ENCODE results near the gene CCL1.

The CCL1 gene

GRCh38 chr17:34382621-34383124, 19.6 kb upstream of the CCL1 start:
- no peak for DNase-seq

GRCh38 chr17:34379868-34380267, 16.8 kb upstream of the CCL1 start:
- DNase-seq: no peak

GRCh38 chr17:34378664-34379101, 15.7 kb upstream of the CCL1 start:
- DNase-seq: no peak

DNA sequence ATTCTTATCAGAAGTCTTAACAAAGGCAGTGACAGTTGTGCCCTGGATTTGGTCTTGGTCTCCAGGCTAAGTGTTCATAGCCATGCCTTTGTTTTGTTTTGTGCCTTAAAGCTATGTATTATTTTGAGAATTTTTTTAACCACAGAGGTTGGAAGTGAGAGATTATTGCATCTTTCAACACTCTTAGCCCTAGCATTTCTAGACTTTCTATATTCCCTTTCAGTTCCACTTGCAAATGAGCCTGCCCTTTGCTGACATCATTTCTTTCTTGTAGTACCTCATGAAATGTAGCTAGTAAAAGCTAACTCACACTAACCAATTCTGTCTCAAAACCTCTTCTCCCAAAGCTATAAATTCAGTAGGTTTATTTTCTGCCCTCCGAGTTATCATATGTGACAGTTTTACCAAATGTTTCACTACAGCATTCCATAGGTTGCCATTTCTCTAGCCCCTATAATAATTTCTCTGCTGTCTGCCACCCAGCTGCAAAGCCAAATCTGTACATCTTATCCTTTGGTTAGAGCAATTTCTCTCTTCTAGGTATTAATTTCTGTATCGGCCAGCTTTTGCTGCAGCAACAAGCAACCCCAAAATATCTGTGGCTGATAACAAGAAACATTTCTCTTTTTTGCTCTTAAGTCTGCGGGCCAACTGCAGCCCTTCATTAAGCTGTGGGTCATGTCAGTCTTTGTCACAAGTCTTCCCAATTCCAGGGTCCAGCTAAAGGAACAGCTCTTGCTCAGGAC, 14.2 kb upstream of the CCL1 start:
- DNase-seq: no peak

GRCh38 chr17:34375426-34375997, 12.5 kb upstream of the CCL1 start:
- DNase-seq: no peak

DNA sequence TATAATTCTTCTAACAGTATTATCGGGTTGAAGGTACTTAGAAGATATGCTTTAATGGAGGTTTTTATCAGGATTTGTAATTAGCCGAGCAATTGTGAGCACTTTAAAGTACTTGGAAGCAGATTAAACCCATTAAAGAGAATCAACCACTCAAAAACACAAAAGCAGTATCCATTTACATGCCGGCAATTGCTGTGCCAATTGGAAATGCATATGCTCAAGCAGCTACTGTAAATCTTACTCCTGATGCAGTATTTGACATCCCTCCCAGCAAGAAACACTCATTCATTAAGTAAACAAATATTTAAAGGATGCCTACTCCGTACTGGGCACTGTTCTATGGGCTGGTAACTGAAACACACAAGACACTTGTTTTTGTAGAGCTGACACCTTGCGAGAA, 11.4 kb upstream of the CCL1 start:
- no peak for DNase-seq

GRCh38 chr17:34371405-34372100, 8.5 kb upstream of the CCL1 start:
- no peak for DNase-seq

DNA sequence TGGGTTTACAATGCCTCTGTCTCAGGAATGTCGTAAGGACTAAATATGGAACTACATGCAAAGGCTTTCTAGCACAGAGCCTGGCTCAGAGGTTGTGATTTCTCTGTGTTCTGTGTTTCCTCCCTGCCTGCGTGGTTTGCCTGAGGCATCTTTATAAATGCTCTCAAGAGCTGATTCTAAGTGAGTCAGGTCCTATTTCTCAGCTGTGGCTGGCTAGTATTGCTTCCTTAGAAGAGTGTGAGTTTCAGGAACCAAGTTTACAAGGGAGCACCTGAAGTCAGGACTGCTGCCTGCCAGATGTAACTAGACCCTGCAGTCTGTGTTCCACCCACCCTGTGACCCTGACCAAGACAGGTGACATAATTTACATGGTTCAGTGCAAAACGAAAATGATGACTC, 8.0 kb upstream of the CCL1 start:
- DNase-seq: no peak

DNA sequence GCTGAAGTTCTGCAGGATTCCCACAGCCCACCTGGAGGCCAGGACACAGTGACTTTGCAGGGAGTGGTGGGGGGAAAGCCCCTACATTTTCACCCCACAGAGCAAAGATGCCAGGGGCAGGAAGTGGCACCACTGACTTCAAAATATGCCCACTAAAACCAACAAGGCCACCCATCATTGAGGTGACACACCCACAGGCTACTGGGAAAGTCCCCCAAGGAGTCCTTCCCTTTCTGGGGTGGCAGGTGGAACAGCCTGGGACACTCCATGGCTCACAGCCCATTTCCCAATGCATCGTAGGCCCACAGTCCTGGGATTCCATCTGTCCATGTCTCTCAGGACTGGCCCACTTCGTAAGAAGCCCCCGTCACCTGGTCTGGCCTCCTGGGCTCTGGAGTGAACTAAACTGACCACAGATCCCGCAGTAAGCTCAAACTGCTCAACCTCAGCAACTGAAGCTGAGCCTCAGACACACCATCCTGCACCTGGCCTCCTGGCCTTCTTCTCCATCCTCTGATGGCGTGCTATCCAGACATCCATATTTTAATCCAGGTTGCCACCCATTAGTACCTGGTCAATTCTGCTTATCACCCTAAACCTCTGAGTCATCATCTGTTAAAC, 7.5 kb upstream of the CCL1 start:
- no peak for DNase-seq

- DNase-seq: no peak
Measured at GRCh38 chr17:34369571-34369970, 6.5 kb upstream of the CCL1 start.

DNA sequence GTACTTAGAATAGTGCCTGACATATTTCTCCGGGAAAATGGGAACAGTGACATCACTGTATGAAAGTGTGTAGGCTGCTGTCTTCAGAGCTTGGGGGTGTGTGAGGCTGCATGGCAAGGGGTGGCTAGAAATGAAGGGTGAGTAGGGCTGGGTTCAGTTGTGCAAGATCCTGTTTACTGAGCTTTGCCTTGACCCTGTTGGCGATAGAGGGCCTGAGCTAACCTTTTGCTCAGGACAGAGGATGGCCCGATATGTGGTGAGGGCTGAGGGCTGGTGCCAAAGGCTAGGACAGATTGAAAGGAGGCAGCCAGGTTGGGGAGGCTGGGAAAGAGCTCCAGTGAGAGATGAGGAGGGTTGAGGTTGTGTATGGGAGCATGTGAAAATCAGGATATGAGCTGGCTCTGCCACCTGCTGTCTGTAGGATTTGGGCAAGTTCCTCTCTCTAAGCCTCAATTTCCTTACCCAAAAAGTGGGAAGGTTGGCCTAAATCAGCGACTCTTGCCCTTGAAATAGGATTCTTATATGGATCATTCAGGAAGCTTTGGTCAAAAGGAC, 6.0 kb upstream of the CCL1 start:
- no peak for DNase-seq

DNA sequence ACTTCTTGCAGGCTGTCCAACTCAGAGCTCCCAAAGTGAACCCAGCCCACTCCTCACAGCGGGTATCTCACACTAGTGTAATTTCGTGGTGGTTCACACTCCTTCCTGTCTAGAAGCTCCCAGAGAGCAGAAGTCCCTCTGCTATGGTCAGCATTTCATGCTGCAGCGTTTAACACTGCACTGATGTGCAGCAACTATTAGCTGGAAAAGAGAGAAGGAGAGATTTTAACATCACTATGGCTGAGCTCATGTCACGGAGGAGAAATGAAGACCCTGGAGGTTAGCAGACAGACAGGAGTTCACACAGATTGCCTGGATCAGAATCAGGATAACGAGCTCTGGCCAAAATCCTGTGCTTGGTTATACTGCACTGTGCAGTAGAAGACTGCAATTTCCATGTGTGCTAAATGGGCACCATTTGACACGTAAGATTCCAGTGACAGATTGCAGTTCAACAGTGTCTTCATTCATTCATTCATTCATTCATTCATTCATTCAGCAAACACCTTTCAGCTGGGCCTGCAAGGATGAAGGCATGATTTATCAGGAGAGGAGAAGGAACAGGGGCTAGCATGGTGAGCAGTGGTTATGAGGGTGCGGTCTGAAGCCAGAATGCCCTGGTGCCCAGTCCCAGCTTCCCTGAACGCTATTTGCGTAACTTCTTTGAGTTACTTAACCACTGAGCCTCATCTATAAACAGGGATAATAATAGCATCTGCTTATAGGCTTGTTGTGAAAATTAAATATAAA, 5.3 kb upstream of the CCL1 start:
- DNase-seq: no peak

GRCh38 chr17:34367486-34368195, 4.6 kb upstream of the CCL1 start:
- no peak for DNase-seq

DNA sequence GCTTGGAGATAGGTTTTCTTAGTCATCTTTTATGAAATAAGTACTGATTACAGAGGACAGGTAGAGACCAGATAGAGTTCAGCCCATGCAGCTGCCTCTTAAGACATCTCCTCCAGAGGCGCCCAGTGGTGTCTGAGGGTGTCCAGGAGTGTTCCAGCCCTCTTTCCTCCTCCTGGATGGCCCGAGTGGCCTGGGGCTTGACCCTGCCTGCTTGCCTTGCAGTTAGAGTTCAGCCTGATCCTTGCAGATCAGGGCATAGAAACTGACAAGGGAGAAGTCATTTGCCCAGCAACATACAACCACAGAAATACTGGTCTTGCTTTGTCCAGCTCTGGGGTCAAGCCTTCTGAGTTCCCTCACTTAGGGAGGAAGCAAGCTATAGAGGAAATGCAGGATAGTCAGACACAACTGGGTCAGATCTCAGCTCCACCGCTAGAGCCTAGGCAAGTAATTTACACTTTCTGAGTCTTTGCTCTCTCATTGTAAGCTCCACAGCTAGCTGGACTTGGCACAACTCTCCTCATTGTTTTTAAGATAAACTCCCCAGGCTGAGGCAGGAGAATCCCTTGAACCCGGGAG, 3.6 kb upstream of the CCL1 start:
- DNase-seq: no peak

DNA sequence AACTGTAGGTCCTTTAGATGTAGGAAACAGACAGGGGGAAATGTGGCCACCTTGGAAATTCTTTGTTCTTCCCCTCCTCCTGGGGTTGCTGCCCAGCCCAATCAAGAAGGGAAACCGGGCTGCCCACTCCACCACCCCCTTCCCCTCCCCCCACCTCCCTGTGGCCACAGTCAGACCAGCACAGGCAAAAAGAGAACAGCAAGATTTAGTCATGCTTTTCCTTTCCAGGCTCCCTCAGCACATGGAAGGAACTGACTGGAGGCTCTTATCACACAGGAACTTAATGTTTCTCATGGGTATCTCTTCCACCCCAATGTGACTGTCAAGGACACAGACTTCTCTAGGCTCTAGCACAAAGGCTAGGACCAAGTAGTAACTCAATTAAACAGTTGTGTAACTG, 3.0 kb upstream of the CCL1 start:
- no peak for DNase-seq

DNA sequence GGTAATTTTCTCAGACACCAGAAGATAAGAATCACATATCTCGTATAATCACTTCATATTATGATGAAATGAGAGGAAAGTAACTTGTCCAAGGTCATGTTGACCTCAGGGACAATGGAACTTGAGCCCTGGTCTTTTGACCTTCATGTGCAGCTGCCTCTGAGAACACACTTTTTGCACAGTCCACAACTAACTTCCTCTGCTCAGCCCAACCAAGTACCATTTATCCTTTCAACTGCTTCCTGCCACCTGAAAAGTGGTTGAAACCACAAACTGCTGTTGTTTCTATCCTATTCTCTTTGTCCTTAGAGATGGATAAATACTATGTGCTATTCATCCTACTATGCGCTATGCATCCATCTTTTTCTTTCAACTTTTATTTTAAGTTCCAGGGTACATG, 2.3 kb upstream of the CCL1 start:
- DNase-seq: no peak

DNA sequence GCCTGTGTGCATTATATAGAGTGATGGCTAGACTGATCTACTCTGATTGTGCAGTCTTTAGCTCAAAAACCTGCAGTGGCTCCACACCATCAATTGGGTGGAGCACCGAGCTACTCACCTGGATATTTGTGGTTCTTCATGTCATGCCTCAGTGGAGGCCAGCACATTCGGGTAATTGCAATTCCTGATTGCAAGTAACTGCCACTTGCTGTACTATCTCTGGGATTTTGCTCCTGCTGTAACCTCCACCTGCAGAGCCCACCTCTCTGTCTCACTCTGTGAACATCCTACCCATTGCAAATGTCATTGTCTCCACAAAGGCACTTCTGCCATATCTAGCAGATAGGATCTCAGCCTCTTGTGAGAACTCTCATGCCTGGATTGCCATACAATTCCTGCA, 1.7 kb upstream of the CCL1 start:
- DNase-seq: no peak

- peak in 4 of 6 experiments; percentile 2 to 41 (median 24) for DNase-seq
Measured at GRCh38 chr17:34361478-34362061, 1.5 kb downstream of the CCL1 start.

- no peak for DNase-seq
Measured at GRCh38 chr17:34360601-34361270, 2.3 kb downstream of the CCL1 start.

DNA sequence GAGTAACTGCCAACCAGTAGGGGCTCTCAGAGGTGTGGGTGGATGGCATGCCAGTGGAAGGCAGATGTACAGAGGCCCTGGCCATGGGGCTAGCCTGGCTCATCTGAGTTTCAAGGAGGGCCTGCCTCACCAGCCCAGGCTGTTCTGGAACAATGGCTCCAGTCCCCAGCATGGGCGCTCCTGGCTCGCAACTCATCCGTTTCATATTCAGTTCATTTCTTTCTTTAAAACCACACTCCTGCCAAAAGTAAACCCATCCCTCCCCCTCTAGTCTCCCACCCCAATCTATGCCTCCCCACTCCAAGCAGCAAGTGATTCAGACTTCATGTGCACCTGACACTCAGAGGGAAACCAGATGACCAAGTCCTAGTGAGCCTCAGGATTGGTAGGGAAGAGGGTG, 4.4 kb downstream of the CCL1 start:
- no peak for DNase-seq

DNA sequence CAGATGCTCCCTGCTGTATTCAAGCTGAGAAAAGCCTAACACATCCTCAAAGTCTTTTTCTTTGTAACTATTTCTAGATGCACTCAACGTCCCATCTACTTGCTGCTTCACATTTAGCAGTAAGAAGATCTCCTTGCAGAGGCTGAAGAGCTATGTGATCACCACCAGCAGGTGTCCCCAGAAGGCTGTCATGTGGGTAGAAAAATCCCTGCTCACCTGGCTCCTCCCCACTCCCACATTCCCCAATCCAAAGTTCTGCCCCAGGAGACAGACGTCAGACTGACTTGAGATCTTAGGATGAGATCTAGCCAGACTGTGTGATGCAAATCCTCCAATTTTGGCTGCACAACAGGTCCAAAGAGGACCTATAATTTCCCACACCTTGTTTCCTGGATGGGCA, 5.6 kb downstream of the CCL1 start:
- no peak for DNase-seq

Data from stimulated activated naive CD4-positive, alpha-beta T cell (primary cell).